Measurements from ENCODE around the gene TWSG1. TPM values are rescaled to one million over a fixed set of nuclear protein-coding genes. Genes with fewer than 3 reads are reported as not detected.

Gene TWSG1
- total RNA-seq, 1 donor from 2014 or later: 22.9 TPM

- Histone ChIP-seq H3K4me3 (ENCODE audit: low read depth, low read length) (no peak overlapping the region), H3K27me3 (ENCODE audit: control insufficient read depth, insufficient read depth, low read length) (no peaks in the 10 kb centered on the region), H3K36me3 (ENCODE audit: control insufficient read depth, insufficient read depth, low read length) (no peaks in the 10 kb centered on the region)
- TF ChIP-seq CTCF (IDR thresholded peaks at IDR 0.05; ENCODE audit: insufficient read depth, low read length, poor library complexity, severe bottlenecking): no peak
- no peak for DNase-seq (ENCODE audit: low read depth)
These were observed 5.1 kb upstream of the TWSG1 start for GRCh38 chr18:9329471-9329870.

GRCh38 chr18:9330419-9330818 lies 4.2 kb upstream of the TWSG1 start:
- no peaks in the 10 kb centered on the region for H3K27me3 ChIP-seq (ENCODE audit: control insufficient read depth, insufficient read depth, low read length)
- H3K4me3 ChIP-seq (ENCODE audit: low read depth, low read length): no peak overlapping the region
- DNase-seq (ENCODE audit: low read depth): no peak
- H3K36me3 ChIP-seq (ENCODE audit: control insufficient read depth, insufficient read depth, low read length): no peaks in the 10 kb centered on the region
- no peak for TF ChIP-seq CTCF (IDR thresholded peaks at IDR 0.05; ENCODE audit: insufficient read depth, low read length, poor library complexity, severe bottlenecking)

- DNase-seq (ENCODE audit: low read depth): no peak
- Histone ChIP-seq H3K36me3 (ENCODE audit: control insufficient read depth, insufficient read depth, low read length) (no peaks in the 10 kb centered on the region), H3K4me3 (ENCODE audit: low read depth, low read length) (peak overlapping the region; percentile 64), H3K27me3 (ENCODE audit: control insufficient read depth, insufficient read depth, low read length) (no peaks in the 10 kb centered on the region)
- no peak for TF ChIP-seq CTCF (IDR thresholded peaks at IDR 0.05; ENCODE audit: insufficient read depth, low read length, poor library complexity, severe bottlenecking)
These were observed 888 bp upstream of the TWSG1 start for GRCh38 chr18:9333441-9334328.

GRCh38 chr18:9334973-9335696 lies 562 bp downstream of the TWSG1 start:
- H3K4me3 ChIP-seq (ENCODE audit: low read depth, low read length): peak overlapping the region; percentile 71
- no peaks in the 10 kb centered on the region for H3K27me3 ChIP-seq (ENCODE audit: control insufficient read depth, insufficient read depth, low read length)
- no peak for TF ChIP-seq CTCF (IDR thresholded peaks at IDR 0.05; ENCODE audit: insufficient read depth, low read length, poor library complexity, severe bottlenecking)
- DNase-seq (ENCODE audit: low read depth): no peak
- no peaks in the 10 kb centered on the region for H3K36me3 ChIP-seq (ENCODE audit: control insufficient read depth, insufficient read depth, low read length)

GRCh38 chr18:9335697-9336045 lies 1.1 kb downstream of the TWSG1 start:
- no peak for TF ChIP-seq CTCF (IDR thresholded peaks at IDR 0.05; ENCODE audit: insufficient read depth, low read length, poor library complexity, severe bottlenecking)
- peak overlapping the region; percentile 71 for H3K4me3 ChIP-seq (ENCODE audit: low read depth, low read length)
- DNase-seq (ENCODE audit: low read depth): no peak

More at GRCh38 chr18:9335697-9336045, 1.1 kb downstream of the TWSG1 start:
- no peaks in the 10 kb centered on the region for H3K36me3 ChIP-seq (ENCODE audit: control insufficient read depth, insufficient read depth, low read length)
- H3K27me3 ChIP-seq (ENCODE audit: control insufficient read depth, insufficient read depth, low read length): no peaks in the 10 kb centered on the region

Data from kidney epithelial cell (primary cell).